Lower leg skin (tissue), 4 donors: Measurements from ENCODE around the gene CDKN2B-AS1. TPM values are rescaled to one million over a fixed set of nuclear protein-coding genes. Genes with fewer than 3 reads are reported as not detected.

ENCODE experiments used
- DNase-seq, 2 donors: peaks; one replicate each; pipeline ENCODE4 v3.0.0-alpha.2; 2019; ENCODE audit warnings: low spot score in 2 of 2
- H3K4me3 ChIP-seq: fragments of 200-600 bp; sonication (generic); 2 replicates; pipeline ENCODE4 v1.5.1; 2017; ENCODE audit warnings: mild to moderate bottlenecking, low read depth; ENCODE audit not compliant: poor library complexity, severe bottlenecking
- CTCF ChIP-seq, 3 donors: fragments of 450-650 bp; IDR thresholded peaks; one replicate each; pipeline ENCODE4 v1.5.1; 2016; ENCODE audit warnings: antibody characterized with exemption in 3 of 3, mild to moderate bottlenecking in 3 of 3, moderate library complexity in 2 of 3
- POLR2A ChIP-seq, 2 donors: fragments of 450-650 bp; IDR thresholded peaks; one replicate each; pipeline ENCODE4 v1.6.1; 2016 to 2017; ENCODE audit warnings: antibody characterized with exemption in 2 of 2, mild to moderate bottlenecking in 1 of 2, moderate library complexity in 1 of 2
- WGBS, 2 donors: methylation state at CpG; one replicate each; pipeline ENCODE4 v1.1.5; 2018; 5-methylcytosine and 5-hydroxymethylcytosine counted together
- intact Hi-C: fragments of 100-400 bp; cut with DNase I; formaldehyde crosslinking; loops from one replicate; pipeline ENCODE4 v1.15.0; 2023; ENCODE audit warnings: low total_unique reads
- total RNA-seq, 4 donors: library from RNA; depleted of rRNA; stranded (reverse); fragments of >200 nt; gene quantifications; one replicate each; pipeline ENCODE4 v1.1.0, GENCODE V29; 2016

Gene CDKN2B-AS1
- total RNA-seq, 4 donors from 2014 or later = 0.49 TPM; not detected in 3

- intact Hi-C loops = no loop called here
- TF ChIP-seq POLR2A (IDR thresholded peaks at IDR 0.05) = no peak
- no peak for TF ChIP-seq CTCF (IDR thresholded peaks at IDR 0.05)
- H3K4me3 ChIP-seq = no peak overlapping the region
- no peak for DNase-seq
- WGBS, 2 donors = 95 to 96% methylated on average over 4 of the region's 4 CpGs
Measured at GRCh38 chr9:21993007-21993406, 1.6 kb upstream of the CDKN2B-AS1 start.

GRCh38 chr9:21993893-21994555 lies 567 bp upstream of the CDKN2B-AS1 start, which contains the start of gene CDKN2A:
Gene CDKN2A, minus strand, starts transcription at chr9:21994392.
- intact Hi-C loops = no loop called here
- WGBS, 2 donors = 10 to 17% methylated on average over 21 to 39 of the region's 53 CpGs
- no peak for TF ChIP-seq POLR2A (IDR thresholded peaks at IDR 0.05)
- no peak for TF ChIP-seq CTCF (IDR thresholded peaks at IDR 0.05)
- H3K4me3 ChIP-seq = peak within 1 kb of the TSS; percentile 63
- DNase-seq = no peak

GRCh38 chr9:21995006-21995665 lies 545 bp downstream of the CDKN2B-AS1 start:
- intact Hi-C loops = no loop called here
- 1% methylated on average over 55 to 56 of the region's 56 CpGs for WGBS, 2 donors
- H3K4me3 ChIP-seq = peak overlapping the region; percentile 63
- DNase-seq = peak; percentile 59 to 93
- no peak for TF ChIP-seq POLR2A (IDR thresholded peaks at IDR 0.05)
- no peak for TF ChIP-seq CTCF (IDR thresholded peaks at IDR 0.05)

- WGBS, 2 donors = 22 to 29% methylated on average over 47 to 50 of the region's 54 CpGs
- intact Hi-C loops = no loop called here
Measured at GRCh38 chr9:21995666-21996398, 1.2 kb downstream of the CDKN2B-AS1 start.

GRCh38 chr9:21996438-21996837 lies 1.8 kb downstream of the CDKN2B-AS1 start:
- 80 to 85% methylated on average over 9 of the region's 9 CpGs for WGBS, 2 donors
- intact Hi-C loops = no loop called here

More at GRCh38 chr9:21995666-21996398, 1.2 kb downstream of the CDKN2B-AS1 start:
- DNase-seq = peak; percentile 19 to 88
- no peak for TF ChIP-seq POLR2A (IDR thresholded peaks at IDR 0.05)
- TF ChIP-seq CTCF (IDR thresholded peaks at IDR 0.05) = no peak
- H3K4me3 ChIP-seq = peak overlapping the region; percentile 63

More at GRCh38 chr9:21996438-21996837, 1.8 kb downstream of the CDKN2B-AS1 start:
- DNase-seq = no peak
- no peak overlapping the region for H3K4me3 ChIP-seq
- TF ChIP-seq CTCF (IDR thresholded peaks at IDR 0.05) = no peak
- no peak for TF ChIP-seq POLR2A (IDR thresholded peaks at IDR 0.05)
